Loucy (cell line): Measurements from ENCODE around the gene TOP1.

Experiments
- EZH2phosphoT487 ChIP-seq: fragments of 200-600 bp; IDR thresholded peaks from 2 replicates; pipeline ENCODE4 v1.6.1; 2018; ENCODE audit warnings: antibody characterized with exemption, mild to moderate bottlenecking, moderate library complexity, borderline replicate concordance
- TF ChIP-seq, protein P1 (sequence below): fragments of 200-600 bp; sonication (generic); conservative IDR thresholded peaks from 2 replicates; pipeline ENCODE4 v1.5.1; 2014; ENCODE audit warnings: mild to moderate bottlenecking, antibody characterized with exemption, low read length

DNA sequence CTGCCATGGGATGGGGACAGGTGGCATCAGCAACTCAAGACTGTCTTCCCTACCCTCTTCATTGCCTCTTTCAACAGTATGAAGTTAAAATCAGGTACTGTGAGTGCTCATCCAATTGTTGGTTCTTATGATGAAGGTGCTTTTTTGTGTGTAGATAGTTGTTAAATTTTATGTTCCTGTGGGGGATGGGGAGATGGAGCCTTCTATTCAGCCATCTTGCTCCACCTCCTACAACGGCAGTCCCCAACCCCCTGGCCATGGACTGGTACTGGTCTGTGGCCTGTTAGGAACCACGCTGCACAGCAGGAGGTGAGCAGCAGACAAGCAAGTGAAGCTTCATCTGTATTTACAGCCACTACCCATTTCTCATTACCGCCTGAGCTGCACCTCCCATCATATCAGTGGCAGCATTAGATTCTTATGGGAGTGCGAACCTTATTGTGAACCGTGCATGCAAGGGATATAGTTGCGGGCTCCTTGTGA is 47.8 kb upstream of the TOP1 start:
- no peak for TF ChIP-seq EZH2phosphoT487
- TF ChIP-seq, protein P1, sequence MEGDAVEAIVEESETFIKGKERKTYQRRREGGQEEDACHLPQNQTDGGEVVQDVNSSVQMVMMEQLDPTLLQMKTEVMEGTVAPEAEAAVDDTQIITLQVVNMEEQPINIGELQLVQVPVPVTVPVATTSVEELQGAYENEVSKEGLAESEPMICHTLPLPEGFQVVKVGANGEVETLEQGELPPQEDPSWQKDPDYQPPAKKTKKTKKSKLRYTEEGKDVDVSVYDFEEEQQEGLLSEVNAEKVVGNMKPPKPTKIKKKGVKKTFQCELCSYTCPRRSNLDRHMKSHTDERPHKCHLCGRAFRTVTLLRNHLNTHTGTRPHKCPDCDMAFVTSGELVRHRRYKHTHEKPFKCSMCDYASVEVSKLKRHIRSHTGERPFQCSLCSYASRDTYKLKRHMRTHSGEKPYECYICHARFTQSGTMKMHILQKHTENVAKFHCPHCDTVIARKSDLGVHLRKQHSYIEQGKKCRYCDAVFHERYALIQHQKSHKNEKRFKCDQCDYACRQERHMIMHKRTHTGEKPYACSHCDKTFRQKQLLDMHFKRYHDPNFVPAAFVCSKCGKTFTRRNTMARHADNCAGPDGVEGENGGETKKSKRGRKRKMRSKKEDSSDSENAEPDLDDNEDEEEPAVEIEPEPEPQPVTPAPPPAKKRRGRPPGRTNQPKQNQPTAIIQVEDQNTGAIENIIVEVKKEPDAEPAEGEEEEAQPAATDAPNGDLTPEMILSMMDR, result no peak
